Measurements from ENCODE around the gene ALDH1A2.

- no peak for TF ChIP-seq ELF4 (IDR thresholded peaks at IDR 0.05)
- no peak for TF ChIP-seq FOXM1 (IDR thresholded peaks at IDR 0.05; ENCODE audit: borderline replicate concordance)
- no peak for TF ChIP-seq SUZ12 (IDR thresholded peaks at IDR 0.05)
- TF ChIP-seq ARNT (IDR thresholded peaks at IDR 0.05) = no peak
- no peak for TF ChIP-seq TARDBP (IDR thresholded peaks at IDR 0.05)
- TF ChIP-seq SP1 (IDR thresholded peaks at IDR 0.05) = no peak
- TF ChIP-seq HDGF (IDR thresholded peaks at IDR 0.05; ENCODE audit: borderline replicate concordance) = no peak
- TF ChIP-seq PKNOX1 (IDR thresholded peaks at IDR 0.05) = no peak
- TF ChIP-seq L3MBTL2 (conservative IDR thresholded peaks at IDR 0.05) = no peak
- TF ChIP-seq ZNF384 (IDR thresholded peaks at IDR 0.05) = no peak
- no peak for TF ChIP-seq BHLHE40 (IDR thresholded peaks at IDR 0.05; ENCODE audit: borderline replicate concordance)
- no peak for TF ChIP-seq NFRKB (IDR thresholded peaks at IDR 0.05)
- no peak for TF ChIP-seq FOXA1 (IDR thresholded peaks at IDR 0.05)
Observed at GRCh38 chr15:57957113-57957512, 108.4 kb downstream of the ALDH1A2 start.
